ENCODE measurements around the gene TTC6. TPM values are rescaled to one million over a fixed set of nuclear protein-coding genes. Genes with fewer than 3 reads are reported as not detected.

TTC6 gene
- total RNA-seq, result 10 to 100 TPM; 11.2 to 17.2 TPM
- 12.4 TPM for polyA plus RNA-seq (ENCODE audit: insufficient read depth, low read depth, low replicate concordance)
- long read RNA-seq, donor 1, result 0 reads
- long read RNA-seq, donor 2, result 0 reads

GRCh38 chr14:37594971-37595808, at the start of gene TTC6, which contains the start of gene FOXA1:
TTC6 (plus strand) TSS chr14:37595629; CDS start chr14:37622065, 26,436 bp downstream.
FOXA1 (minus strand) TSS chr14:37595249; CDS start chr14:37594972, 277 bp downstream.
- H3K27ac ChIP-seq, result no peak within 1 kb of the TSS
- intact Hi-C loops (cut with DNase I; ENCODE audit: low total_unique reads), result loop anchor here (10.0 kb wide), 1 partner anchor 340 kb away; no protein-coding TSS in a partner anchor
- no peaks in the 10 kb centered on the region for H3K36me3 ChIP-seq (ENCODE audit: low read depth, missing control alignments)
- H3K4me3 ChIP-seq, result peak within 1 kb of the TSS; percentile 43 to 48
- no peaks in the 10 kb centered on the region for H3K9me3 ChIP-seq
- TF ChIP-seq POLR2A (IDR thresholded peaks at IDR 0.05), result no peak
- TF ChIP-seq CTCF (IDR thresholded peaks at IDR 0.05), result no peak
- H3K27me3 ChIP-seq, result peaks cover 17% of the 10 kb centered on the region
- H3K4me1 ChIP-seq, result peaks cover 11% of the 10 kb centered on the region
- DNase-seq, result peak; percentile 30
- 1 to 4% methylated on average over 37 to 75 of the region's 92 CpGs for WGBS, 2 donors

GRCh38 chr14:37546621-37547447, 48.6 kb upstream of the TTC6 start:
- WGBS, 2 donors, result 53 to 56% methylated on average over 6 of the region's 6 CpGs
- no peaks in the 10 kb centered on the region for H3K4me1 ChIP-seq
- TF ChIP-seq POLR2A (IDR thresholded peaks at IDR 0.05), result no peak
- no peak for TF ChIP-seq CTCF (IDR thresholded peaks at IDR 0.05)
- no peaks in the 10 kb centered on the region for H3K9me3 ChIP-seq
- H3K27me3 ChIP-seq, result no peaks in the 10 kb centered on the region
- intact Hi-C loops (cut with DNase I; ENCODE audit: low total_unique reads), result no loop called here
- no peak for DNase-seq
- no peak overlapping the region for H3K4me3 ChIP-seq
- H3K27ac ChIP-seq, result no peak overlapping the region
- H3K36me3 ChIP-seq (ENCODE audit: low read depth, missing control alignments), result no peaks in the 10 kb centered on the region

GRCh38 chr14:37550511-37550910, 44.9 kb upstream of the TTC6 start:
- no peak for DNase-seq

GRCh38 chr14:37551119-37551518, 44.3 kb upstream of the TTC6 start:
- TF ChIP-seq CTCF (IDR thresholded peaks at IDR 0.05), result no peak
- no peak for TF ChIP-seq POLR2A (IDR thresholded peaks at IDR 0.05)
- no peak for DNase-seq
- Histone ChIP-seq H3K27ac (no peak overlapping the region), H3K27me3 (no peaks in the 10 kb centered on the region), H3K36me3 (ENCODE audit: low read depth, missing control alignments) (no peaks in the 10 kb centered on the region), H3K4me3 (no peak overlapping the region), H3K4me1 (no peaks in the 10 kb centered on the region), H3K9me3 (no peaks in the 10 kb centered on the region)
- WGBS, 2 donors, result 83 to 88% methylated on average over 1 of the region's 1 CpG
- intact Hi-C loops (cut with DNase I; ENCODE audit: low total_unique reads), result no loop called here

More at GRCh38 chr14:37550511-37550910, 44.9 kb upstream of the TTC6 start:
- 68 to 70% methylated on average over 5 of the region's 5 CpGs for WGBS, 2 donors
- H3K36me3 ChIP-seq (ENCODE audit: low read depth, missing control alignments), result no peaks in the 10 kb centered on the region
- TF ChIP-seq POLR2A (IDR thresholded peaks at IDR 0.05), result no peak
- TF ChIP-seq CTCF (IDR thresholded peaks at IDR 0.05), result no peak
- H3K4me1 ChIP-seq, result no peaks in the 10 kb centered on the region
- intact Hi-C loops (cut with DNase I; ENCODE audit: low total_unique reads), result no loop called here
- H3K4me3 ChIP-seq, result no peak overlapping the region
- H3K27me3 ChIP-seq, result no peaks in the 10 kb centered on the region
- no peaks in the 10 kb centered on the region for H3K9me3 ChIP-seq
- H3K27ac ChIP-seq, result no peak overlapping the region

Measured in testis (tissue), 5 donors.